OCI-LY1 (cell line): Measurements from ENCODE around the gene TRIO.

Experiments used
- H2AFZ ChIP-seq: fragments of 200-600 bp; sonication (generic), shearing (Covaris generic); 2 replicates; pipeline ENCODE4 v1.6.0; 2014; ENCODE audit warnings: antibody characterized with exemption, mild to moderate bottlenecking, low read length
- H3F3A ChIP-seq: fragments of 200-600 bp; sonication (generic), shearing (Covaris generic); 2 replicates; pipeline ENCODE4 v1.6.0; 2014; ENCODE audit warnings: mild to moderate bottlenecking, antibody characterized with exemption, low read length, moderate library complexity; ENCODE audit not compliant: insufficient read depth
- H3K27ac ChIP-seq: fragments of 200-600 bp; sonication (generic); 2 replicates; pipeline ENCODE4 v1.5.1; 2014; ENCODE audit warnings: low read length, mixed run types, mild to moderate bottlenecking, low read depth; ENCODE audit not compliant: poor library complexity, severe bottlenecking
- H3K27me3 ChIP-seq: fragments of 200-600 bp; sonication (generic); 2 replicates; pipeline ENCODE4 v1.6.0; 2014; ENCODE audit warnings: antibody characterized with exemption, mild to moderate bottlenecking, low read length, moderate library complexity; ENCODE audit not compliant: insufficient read depth
- H3K36me3 ChIP-seq: fragments of 200-600 bp; sonication (generic); 2 replicates; pipeline ENCODE4 v1.6.1; 2014; ENCODE audit warnings: mild to moderate bottlenecking, antibody characterized with exemption, low read length, moderate library complexity, mixed read lengths; ENCODE audit not compliant: insufficient read depth
- H3K4me1 ChIP-seq: fragments of 200-600 bp; sonication (generic); 2 replicates; pipeline ENCODE4 v1.5.1; 2014; ENCODE audit warnings: mild to moderate bottlenecking, low read length, moderate library complexity; ENCODE audit not compliant: insufficient read depth, severe bottlenecking
- H3K4me2 ChIP-seq: fragments of 200-600 bp; sonication (generic), shearing (Covaris generic); 2 replicates; pipeline ENCODE4 v1.6.1; 2014; ENCODE audit warnings: low read length
- H3K4me3 ChIP-seq: fragments of 200-600 bp; sonication (generic); 2 replicates; pipeline ENCODE4 v1.5.1; 2014; ENCODE audit warnings: low read length, low read depth, mild to moderate bottlenecking, mixed read lengths; ENCODE audit not compliant: poor library complexity, severe bottlenecking
- H3K79me2 ChIP-seq: fragments of 200-600 bp; shearing (Covaris generic); 2 replicates; pipeline ENCODE4 v1.6.1; 2016; ENCODE audit warnings: mixed run types, low read length, mixed read lengths; ENCODE audit not compliant: insufficient read depth
- H3K9ac ChIP-seq: fragments of 200-600 bp; sonication (generic), shearing (Covaris generic); 2 replicates; pipeline ENCODE4 v1.6.1; 2014; ENCODE audit warnings: mild to moderate bottlenecking, low read length, mixed read lengths
- H3K9me2 ChIP-seq: fragments of 200-600 bp; sonication (generic), shearing (Covaris generic); 2 replicates; pipeline ENCODE4 v1.6.1; 2014; ENCODE audit warnings: low read depth, mild to moderate bottlenecking, low read length, mixed read lengths
- H3K9me3 ChIP-seq: fragments of 200-600 bp; shearing (Covaris generic); 2 replicates; pipeline ENCODE4 v1.6.1; 2014; ENCODE audit warnings: low read length, mixed read lengths
- H4K20me1 ChIP-seq: fragments of 200-600 bp; sonication (generic), shearing (Covaris generic); 2 replicates; pipeline ENCODE4 v1.6.0; 2016; ENCODE audit warnings: mild to moderate bottlenecking, low read length; ENCODE audit not compliant: insufficient read depth
- CTCF ChIP-seq: fragments of 200-600 bp; sonication (generic), shearing (Covaris generic); IDR thresholded peaks from 2 replicates; pipeline ENCODE4 v1.5.1; 2017; ENCODE audit warnings: mild to moderate bottlenecking, antibody characterized with exemption, low read length, moderate library complexity, mixed read lengths
- EZH2 ChIP-seq: fragments of 200-600 bp; sonication (generic), shearing (Covaris generic); IDR thresholded peaks from 2 replicates; pipeline ENCODE4 v1.8.0; 2017; ENCODE audit warnings: borderline replicate concordance, mixed run types, mild to moderate bottlenecking, antibody characterized with exemption, low read length, moderate library complexity, mixed read lengths

Gene TRIO

GRCh38 chr5:14313986-14314690 lies 171.0 kb downstream of the TRIO start:
- no peaks in the 10 kb centered on the region for H3K36me3 ChIP-seq

GRCh38 chr5:14316471-14316870 lies 173.3 kb downstream of the TRIO start:
- Histone ChIP-seq H3K36me3 (no peaks in the 10 kb centered on the region), H3K4me3 (no peak overlapping the region), H3F3A (no peaks in the 10 kb centered on the region), H3K9me3 (no peaks in the 10 kb centered on the region), H3K4me2 (no peak overlapping the region), H3K27ac (no peak overlapping the region), H3K4me1 (no peaks in the 10 kb centered on the region), H3K27me3 (no peaks in the 10 kb centered on the region), H3K9ac (no peak overlapping the region), H3K79me2 (no peaks in the 10 kb centered on the region), H4K20me1 (no peaks in the 10 kb centered on the region), H3K9me2 (no peaks in the 10 kb centered on the region), H2AFZ (no peak overlapping the region)
- TF ChIP-seq CTCF, result no peak
- TF ChIP-seq EZH2, result no peak

More at GRCh38 chr5:14313986-14314690, 171.0 kb downstream of the TRIO start:
- Histone ChIP-seq H3K27me3 (no peaks in the 10 kb centered on the region), H3K4me2 (no peak overlapping the region), H3F3A (no peaks in the 10 kb centered on the region), H3K79me2 (no peaks in the 10 kb centered on the region), H3K9me2 (no peaks in the 10 kb centered on the region), H3K9ac (no peak overlapping the region), H3K9me3 (no peaks in the 10 kb centered on the region), H3K4me1 (no peaks in the 10 kb centered on the region), H3K4me3 (no peak overlapping the region), H4K20me1 (no peaks in the 10 kb centered on the region), H3K27ac (no peak overlapping the region), H2AFZ (no peak overlapping the region)
- TF ChIP-seq CTCF (no peak), EZH2 (no peak)

- H2AFZ ChIP-seq, result no peak overlapping the region
- H3K9me3 ChIP-seq, result no peaks in the 10 kb centered on the region
- H3K79me2 ChIP-seq, result no peaks in the 10 kb centered on the region
- H3K4me1 ChIP-seq, result no peaks in the 10 kb centered on the region
- no peak overlapping the region for H3K4me2 ChIP-seq
- H3F3A ChIP-seq, result no peaks in the 10 kb centered on the region
- H3K4me3 ChIP-seq, result no peak overlapping the region
- no peak for TF ChIP-seq CTCF
- no peak for TF ChIP-seq EZH2
- H4K20me1 ChIP-seq, result no peaks in the 10 kb centered on the region
- no peaks in the 10 kb centered on the region for H3K27me3 ChIP-seq
- no peak overlapping the region for H3K9ac ChIP-seq
- H3K27ac ChIP-seq, result no peak overlapping the region
- no peaks in the 10 kb centered on the region for H3K36me3 ChIP-seq
- H3K9me2 ChIP-seq, result no peaks in the 10 kb centered on the region
These were observed 176.0 kb downstream of the TRIO start for GRCh38 chr5:14319102-14319501.
